ENCODE results near the gene COL23A1.
"Not testable (repeated sequence)": the region's sequence is repeated elsewhere in the genome, so short reads cannot be mapped to it uniquely, and the experiment has no call there.

Gene COL23A1

GRCh38 chr5:178271231-178271630 lies 319.0 kb downstream of the COL23A1 start:
- DNase-seq (ENCODE audit: low read depth in 2 of 2) = no peak

- DNase-seq (ENCODE audit: low read depth in 2 of 2) = no peak
These were observed 320.7 kb downstream of the COL23A1 start for GRCh38 chr5:178269499-178269898.

GRCh38 chr5:178267876-178268275 lies 322.3 kb downstream of the COL23A1 start:
- DNase-seq (ENCODE audit: low read depth in 2 of 2) = no peak

- DNase-seq (ENCODE audit: low read depth in 2 of 2) = no peak
These were observed 322.9 kb downstream of the COL23A1 start for GRCh38 chr5:178267245-178267644.

GRCh38 chr5:178266581-178266980 lies 323.6 kb downstream of the COL23A1 start:
- no peak for DNase-seq (ENCODE audit: low read depth in 2 of 2)

GRCh38 chr5:178265746-178266145 lies 324.4 kb downstream of the COL23A1 start:
- no peak for DNase-seq (ENCODE audit: low read depth in 2 of 2)

- DNase-seq (ENCODE audit: low read depth in 2 of 2) = no peak
These were observed 326.1 kb downstream of the COL23A1 start for GRCh38 chr5:178264044-178264443.

- DNase-seq (ENCODE audit: low read depth in 2 of 2) = no peak
These were observed 328.3 kb downstream of the COL23A1 start for GRCh38 chr5:178261666-178262600.

- no peak for DNase-seq (ENCODE audit: low read depth in 2 of 2)
These were observed 330.3 kb downstream of the COL23A1 start for GRCh38 chr5:178259623-178260536.

- DNase-seq (ENCODE audit: low read depth in 2 of 2) = no peak
These were observed 332.5 kb downstream of the COL23A1 start for GRCh38 chr5:178257650-178258049.

- no peak for DNase-seq (ENCODE audit: low read depth in 2 of 2)
These were observed 333.4 kb downstream of the COL23A1 start for GRCh38 chr5:178256746-178257145.

- DNase-seq (ENCODE audit: low read depth in 2 of 2) = not testable (repeated sequence)
These were observed 336.6 kb downstream of the COL23A1 start for GRCh38 chr5:178253632-178254031.

- DNase-seq (ENCODE audit: low read depth in 2 of 2) = no peak
These were observed 337.9 kb downstream of the COL23A1 start for GRCh38 chr5:178252258-178252657.

GRCh38 chr5:178250263-178250662 lies 339.9 kb downstream of the COL23A1 start:
- no peak for DNase-seq (ENCODE audit: low read depth in 2 of 2)

GRCh38 chr5:178249191-178249989 lies 340.8 kb downstream of the COL23A1 start:
- DNase-seq (ENCODE audit: low read depth in 2 of 2) = no peak

GRCh38 chr5:178248750-178249149 lies 341.4 kb downstream of the COL23A1 start:
- no peak for DNase-seq (ENCODE audit: low read depth in 2 of 2)

GRCh38 chr5:178247481-178248456 lies 342.4 kb downstream of the COL23A1 start:
- DNase-seq (ENCODE audit: low read depth in 2 of 2) = no peak

- no peak for DNase-seq (ENCODE audit: low read depth in 2 of 2)
These were observed 343.4 kb downstream of the COL23A1 start for GRCh38 chr5:178246624-178247279.

- DNase-seq (ENCODE audit: low read depth in 2 of 2) = no peak
These were observed 344.8 kb downstream of the COL23A1 start for GRCh38 chr5:178245389-178245788.

GRCh38 chr5:178244576-178244975 lies 345.6 kb downstream of the COL23A1 start:
- no peak for DNase-seq (ENCODE audit: low read depth in 2 of 2)
